MM.1S (cell line): ENCODE measurements around the gene CLINT1.

Experiments
- DNase-seq: peaks from one replicate; pipeline ENCODE4 v3.0.0-alpha.2; 2015
- H2AFZ ChIP-seq: fragments of 300-600 bp; sonication (generic); 2 replicates; pipeline ENCODE4 v1.6.0; 2016; ENCODE audit warnings: antibody characterized with exemption, low read length
- H3F3A ChIP-seq: fragments of 300-600 bp; sonication (generic); 2 replicates; pipeline ENCODE4 v1.6.1; 2016; ENCODE audit warnings: mild to moderate bottlenecking, antibody characterized with exemption, low read length, moderate library complexity, mixed read lengths; ENCODE audit not compliant: insufficient read depth
- H3K27ac ChIP-seq: fragments of 300-600 bp; sonication (generic); 2 replicates; pipeline ENCODE4 v1.5.1; 2016; ENCODE audit warnings: mild to moderate bottlenecking, low read length
- H3K27me3 ChIP-seq: fragments of 300-600 bp; sonication (generic); replicated peaks from 2 replicates; pipeline ENCODE4 v1.6.0; 2016; ENCODE audit warnings: low read length; ENCODE audit not compliant: insufficient read depth
- H3K36me3 ChIP-seq: fragments of 300-600 bp; sonication (generic); replicated peaks from 2 replicates; pipeline ENCODE4 v1.6.1; 2016; ENCODE audit warnings: mild to moderate bottlenecking, low read length, mixed read lengths; ENCODE audit not compliant: insufficient read depth
- H3K4me1 ChIP-seq: fragments of 300-600 bp; sonication (generic); 2 replicates; pipeline ENCODE4 v1.6.1; 2016; ENCODE audit warnings: low read length, mixed read lengths
- H3K4me2 ChIP-seq: fragments of 300-600 bp; sonication (generic); 2 replicates; pipeline ENCODE4 v1.6.0; 2016; ENCODE audit warnings: low read depth, low read length
- H3K4me3 ChIP-seq: fragments of 300-600 bp; sonication (generic); 2 replicates; pipeline ENCODE4 v1.5.1; 2016; ENCODE audit warnings: low read length, mixed read lengths
- H3K79me2 ChIP-seq: fragments of 300-600 bp; sonication (generic); 2 replicates; pipeline ENCODE4 v1.6.1; 2016; ENCODE audit warnings: mixed run types, low read length, mixed read lengths
- H3K9ac ChIP-seq: fragments of 300-600 bp; sonication (generic); 2 replicates; pipeline ENCODE4 v1.6.1; 2016; ENCODE audit warnings: low read length, mixed read lengths
- H3K9me2 ChIP-seq: fragments of 300-600 bp; sonication (generic); replicated peaks from 2 replicates; pipeline ENCODE4 v1.6.1; 2016; ENCODE audit warnings: mild to moderate bottlenecking, low read length, mixed read lengths; ENCODE audit not compliant: insufficient read depth
- H3K9me3 ChIP-seq: fragments of 300-600 bp; sonication (generic); replicated peaks from 2 replicates; pipeline ENCODE4 v1.6.1; 2016; ENCODE audit warnings: mild to moderate bottlenecking, low read length, mixed read lengths; ENCODE audit not compliant: insufficient read depth
- H4K20me1 ChIP-seq: fragments of 300-600 bp; sonication (generic); 2 replicates; pipeline ENCODE4 v1.6.1; 2016; ENCODE audit warnings: mild to moderate bottlenecking, low read length, moderate library complexity, mixed read lengths; ENCODE audit not compliant: insufficient read depth
- CTCF ChIP-seq: fragments of 300-600 bp; sonication (generic); IDR thresholded peaks from 2 replicates; pipeline ENCODE4 v1.5.1; 2016; ENCODE audit warnings: antibody characterized with exemption, low read length, mixed read lengths
- EZH2 ChIP-seq: fragments of 300-600 bp; sonication (generic); optimal IDR thresholded peaks from 2 replicates; pipeline ENCODE3; 2017; ENCODE audit warnings: low read depth, mild to moderate bottlenecking, antibody characterized with exemption, low read length, mixed read lengths
- EZH2phosphoT487 ChIP-seq: fragments of 300-600 bp; sonication (generic); IDR thresholded peaks from 2 replicates; pipeline ENCODE4 v1.6.1; 2018; ENCODE audit warnings: antibody characterized with exemption, low read length

The CLINT1 gene

GRCh38 chr5:157823655-157824054 lies 35.3 kb downstream of the CLINT1 start:
- Histone ChIP-seq H3K4me3 (no peak overlapping the region), H3K36me3 (no peaks in the 10 kb centered on the region), H3K79me2 (peaks cover 93% of the 10 kb centered on the region), H3K27me3 (no peaks in the 10 kb centered on the region), H3K9ac (no peak overlapping the region), H4K20me1 (peaks cover 19% of the 10 kb centered on the region; the same call in 1 of the 2 replicates), H3K27ac (no peak overlapping the region), H3K9me2 (no peaks in the 10 kb centered on the region), H3K9me3 (no peaks in the 10 kb centered on the region), H2AFZ (no peak overlapping the region), H3F3A (peaks cover 14% of the 10 kb centered on the region), H3K4me2 (no peak overlapping the region), H3K4me1 (peaks cover 16% of the 10 kb centered on the region)
- no peak for DNase-seq
- TF ChIP-seq EZH2phosphoT487 (no peak), CTCF (no peak), EZH2 (no peak)

GRCh38 chr5:157821822-157822622 lies 36.9 kb downstream of the CLINT1 start:
- Histone ChIP-seq H2AFZ (no peak overlapping the region), H3K9me2 (no peaks in the 10 kb centered on the region), H3K4me2 (no peak overlapping the region), H3K9me3 (no peaks in the 10 kb centered on the region), H3K27ac (no peak overlapping the region), H3K27me3 (no peaks in the 10 kb centered on the region), H3F3A (no peaks in the 10 kb centered on the region), H3K9ac (no peak overlapping the region), H4K20me1 (peaks cover 20% of the 10 kb centered on the region; the same call in 1 of the 2 replicates), H3K4me3 (no peak overlapping the region), H3K79me2 (peaks cover 96% of the 10 kb centered on the region), H3K36me3 (no peaks in the 10 kb centered on the region), H3K4me1 (peaks cover 5% of the 10 kb centered on the region; the same call in 1 of the 2 replicates)
- TF ChIP-seq EZH2phosphoT487 (no peak), CTCF (no peak), EZH2 (no peak)
- DNase-seq, result no peak

- H3K9me3 ChIP-seq, result no peaks in the 10 kb centered on the region
- H3K27me3 ChIP-seq, result no peaks in the 10 kb centered on the region
- H3K4me2 ChIP-seq, result no peak overlapping the region
- DNase-seq, result no peak
- H3K79me2 ChIP-seq, result peaks cover 90% of the 10 kb centered on the region
- H3K9me2 ChIP-seq, result no peaks in the 10 kb centered on the region
- no peak overlapping the region for H2AFZ ChIP-seq
- no peaks in the 10 kb centered on the region for H3F3A ChIP-seq
- H3K27ac ChIP-seq, result no peak overlapping the region
- no peak for TF ChIP-seq EZH2
- TF ChIP-seq CTCF, result no peak
- no peak for TF ChIP-seq EZH2phosphoT487
- no peak overlapping the region for H3K4me3 ChIP-seq
- no peak overlapping the region for H3K9ac ChIP-seq
- H3K36me3 ChIP-seq, result no peaks in the 10 kb centered on the region
- peaks cover 16% of the 10 kb centered on the region; the same call in 1 of the 2 replicates for H4K20me1 ChIP-seq
- peaks cover 5% of the 10 kb centered on the region; the same call in 1 of the 2 replicates for H3K4me1 ChIP-seq
Measured at GRCh38 chr5:157821405-157821804, 37.5 kb downstream of the CLINT1 start.
